NB4 (cell line): ENCODE measurements around the gene SYT12.

ENCODE experiments used
- DNase-seq: peaks from one replicate; pipeline ENCODE4 v3.0.0; 2010; ENCODE audit warnings: low read depth
- H3K4me3 ChIP-seq: one replicate; pipeline ENCODE4 v1.5.1; 2011; ENCODE audit warnings: mild to moderate bottlenecking, low read depth, low read length, moderate library complexity
- MYC ChIP-seq: IDR thresholded peaks from 2 replicates; pipeline ENCODE4 v1.6.1; 2011; ENCODE audit warnings: low read depth, low read length
- POLR2A ChIP-seq: IDR thresholded peaks from 2 replicates; pipeline ENCODE4 v1.6.1; 2011; ENCODE audit warnings: mild to moderate bottlenecking; ENCODE audit not compliant: insufficient read length; ENCODE audit errors: extremely low read depth
- TF ChIP-seq, protein P1 (sequence below): IDR thresholded peaks from 2 replicates; pipeline ENCODE4 v1.6.1; 2011; ENCODE audit warnings: low read depth, low read length
- TF ChIP-seq, protein P2 (sequence below): IDR thresholded peaks from one replicate; pipeline ENCODE4 v1.5.1; 2012; ENCODE audit warnings: low read depth, low read length

Gene SYT12, protein sequence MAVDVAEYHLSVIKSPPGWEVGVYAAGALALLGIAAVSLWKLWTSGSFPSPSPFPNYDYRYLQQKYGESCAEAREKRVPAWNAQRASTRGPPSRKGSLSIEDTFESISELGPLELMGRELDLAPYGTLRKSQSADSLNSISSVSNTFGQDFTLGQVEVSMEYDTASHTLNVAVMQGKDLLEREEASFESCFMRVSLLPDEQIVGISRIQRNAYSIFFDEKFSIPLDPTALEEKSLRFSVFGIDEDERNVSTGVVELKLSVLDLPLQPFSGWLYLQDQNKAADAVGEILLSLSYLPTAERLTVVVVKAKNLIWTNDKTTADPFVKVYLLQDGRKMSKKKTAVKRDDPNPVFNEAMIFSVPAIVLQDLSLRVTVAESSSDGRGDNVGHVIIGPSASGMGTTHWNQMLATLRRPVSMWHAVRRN

DNA sequence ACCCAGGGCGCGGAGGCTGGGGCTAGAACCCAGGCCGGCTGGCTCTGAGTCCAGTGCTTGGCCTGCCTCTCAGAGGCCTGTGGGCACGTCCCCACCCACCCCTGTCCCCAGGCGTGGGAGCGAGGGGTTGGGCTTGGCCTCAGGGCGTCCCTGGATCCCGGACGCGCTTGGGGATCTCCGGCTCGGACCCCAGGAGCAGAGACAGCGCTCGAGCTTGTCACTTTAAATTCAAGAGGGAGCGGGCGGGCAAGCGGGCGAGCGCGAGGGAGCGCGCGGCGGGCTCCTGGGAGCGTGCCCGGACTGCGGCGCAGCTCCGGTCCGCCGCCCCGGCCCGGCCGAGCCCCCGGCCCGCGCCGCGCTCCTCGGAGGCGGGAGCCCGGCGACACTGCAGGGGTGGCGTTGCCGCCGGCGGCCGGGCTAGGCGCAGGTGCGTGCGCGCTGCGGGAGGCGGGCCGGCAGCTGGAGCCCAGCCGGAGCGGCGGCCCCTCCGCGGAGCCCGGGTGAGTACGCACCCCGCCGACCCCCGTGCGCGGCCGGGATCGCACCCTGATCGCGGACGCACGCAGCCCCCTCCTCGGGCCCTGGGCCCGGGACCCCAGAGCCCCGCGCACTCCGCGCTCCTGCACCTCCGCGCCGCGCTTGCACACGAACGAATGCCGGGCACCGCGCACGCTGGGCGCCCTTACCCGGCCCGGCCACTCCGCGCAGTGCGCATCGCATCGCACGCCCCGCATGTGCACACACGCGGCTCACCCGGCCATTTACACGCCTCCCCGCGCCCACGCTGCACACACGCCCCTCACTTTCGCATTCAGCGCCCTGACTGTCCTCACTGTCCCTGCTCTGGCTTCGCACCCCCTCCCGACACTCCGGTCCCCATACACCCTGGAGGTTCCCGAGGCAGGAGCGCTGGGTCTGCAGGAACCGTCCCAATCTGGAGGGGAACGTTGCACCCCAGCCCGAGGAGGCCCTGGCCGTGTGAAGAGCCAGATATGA, at the start of gene SYT12:
Gene SYT12, plus strand, starts transcription at position 174 of the 996 bp plus-strand sequence. CDS start 7,011 bp downstream, outside the sequence.
- peak; percentile 11 for DNase-seq
- TF ChIP-seq MYC (no peak), POLR2A (no peak)
- TF ChIP-seq, protein P1, sequence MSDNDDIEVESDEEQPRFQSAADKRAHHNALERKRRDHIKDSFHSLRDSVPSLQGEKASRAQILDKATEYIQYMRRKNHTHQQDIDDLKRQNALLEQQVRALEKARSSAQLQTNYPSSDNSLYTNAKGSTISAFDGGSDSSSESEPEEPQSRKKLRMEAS: no peak
- TF ChIP-seq, protein P2, sequence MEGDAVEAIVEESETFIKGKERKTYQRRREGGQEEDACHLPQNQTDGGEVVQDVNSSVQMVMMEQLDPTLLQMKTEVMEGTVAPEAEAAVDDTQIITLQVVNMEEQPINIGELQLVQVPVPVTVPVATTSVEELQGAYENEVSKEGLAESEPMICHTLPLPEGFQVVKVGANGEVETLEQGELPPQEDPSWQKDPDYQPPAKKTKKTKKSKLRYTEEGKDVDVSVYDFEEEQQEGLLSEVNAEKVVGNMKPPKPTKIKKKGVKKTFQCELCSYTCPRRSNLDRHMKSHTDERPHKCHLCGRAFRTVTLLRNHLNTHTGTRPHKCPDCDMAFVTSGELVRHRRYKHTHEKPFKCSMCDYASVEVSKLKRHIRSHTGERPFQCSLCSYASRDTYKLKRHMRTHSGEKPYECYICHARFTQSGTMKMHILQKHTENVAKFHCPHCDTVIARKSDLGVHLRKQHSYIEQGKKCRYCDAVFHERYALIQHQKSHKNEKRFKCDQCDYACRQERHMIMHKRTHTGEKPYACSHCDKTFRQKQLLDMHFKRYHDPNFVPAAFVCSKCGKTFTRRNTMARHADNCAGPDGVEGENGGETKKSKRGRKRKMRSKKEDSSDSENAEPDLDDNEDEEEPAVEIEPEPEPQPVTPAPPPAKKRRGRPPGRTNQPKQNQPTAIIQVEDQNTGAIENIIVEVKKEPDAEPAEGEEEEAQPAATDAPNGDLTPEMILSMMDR: no peak
- H3K4me3 ChIP-seq: no peak within 1 kb of the TSS

DNA sequence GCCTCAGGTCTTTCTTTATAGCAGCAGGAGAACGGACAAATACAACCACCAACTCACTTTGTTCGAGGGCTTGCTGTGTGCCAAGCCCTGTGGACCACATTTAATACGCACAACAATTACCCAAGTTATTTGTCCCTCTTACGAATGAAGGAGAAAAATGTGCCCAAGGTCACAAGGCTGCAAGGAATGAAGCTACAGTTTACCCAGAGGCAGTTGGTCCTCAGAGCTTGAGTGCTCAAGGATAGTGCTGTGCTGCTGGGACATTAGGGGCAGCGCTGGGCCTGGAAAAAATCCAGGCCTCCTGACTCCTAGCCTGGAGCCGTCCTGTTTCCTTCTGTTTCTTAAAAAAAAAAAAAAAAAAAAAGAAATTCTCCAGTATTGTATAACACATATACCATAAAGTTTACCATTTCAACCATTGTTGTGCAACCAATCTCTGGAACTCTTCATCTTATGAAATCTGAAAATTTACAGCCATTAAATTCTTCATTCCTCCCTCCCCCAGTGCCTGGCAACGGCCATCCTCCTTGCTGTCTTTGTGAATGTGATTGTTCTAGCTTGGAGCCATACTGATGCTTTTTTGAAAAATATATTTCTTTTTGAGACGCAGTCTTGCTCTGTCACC, 48.9 kb upstream of the SYT12 start:
- H3K4me3 ChIP-seq: no peak overlapping the region
- peak; percentile 29 for DNase-seq
- TF ChIP-seq POLR2A (no peak), MYC (no peak)
- TF ChIP-seq, protein P2: no peak
- TF ChIP-seq, protein P1: no peak

DNA sequence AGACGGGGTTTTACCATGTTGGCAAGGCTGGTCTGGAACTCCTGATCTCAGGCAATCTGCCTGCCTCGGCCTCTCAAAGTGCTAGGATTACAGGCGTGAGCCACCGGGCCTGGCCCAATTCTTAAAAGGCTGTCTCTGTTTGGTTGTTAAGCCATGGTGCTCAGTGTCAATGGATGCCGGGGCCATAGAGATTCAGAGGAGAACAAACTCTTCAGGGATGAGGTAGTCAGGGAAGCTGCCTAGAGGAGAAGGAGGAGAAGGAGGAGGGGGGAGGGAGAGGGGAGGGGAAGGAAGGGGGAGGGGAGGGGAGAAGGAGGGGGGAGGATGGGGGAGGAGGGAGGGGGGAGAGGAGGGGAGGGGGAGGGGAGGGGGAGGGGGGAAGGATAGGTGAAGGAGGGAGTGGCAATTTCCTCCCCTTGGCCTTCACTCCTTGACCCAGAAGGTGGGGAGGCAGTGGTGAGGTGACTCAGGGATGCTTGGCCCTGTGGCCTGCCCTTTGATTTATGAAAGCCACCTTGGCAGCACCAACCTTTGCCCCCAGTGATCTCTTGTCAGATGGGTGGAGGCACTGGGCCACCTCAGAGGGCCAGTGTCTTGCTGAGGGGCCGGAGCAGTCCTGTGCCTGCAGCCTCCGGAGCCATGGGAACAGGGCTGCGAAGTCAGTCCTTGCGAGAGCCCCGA, 48.1 kb upstream of the SYT12 start, which contains the start of gene C11orf86:
Gene C11orf86, plus strand, starts transcription at position 581 of the 681 bp plus-strand sequence. Its CDS starts 59 bp downstream, at position 640.
- DNase-seq: no peak
- H3K4me3 ChIP-seq: no peak within 1 kb of the TSS
- TF ChIP-seq, protein P1: no peak

DNA sequence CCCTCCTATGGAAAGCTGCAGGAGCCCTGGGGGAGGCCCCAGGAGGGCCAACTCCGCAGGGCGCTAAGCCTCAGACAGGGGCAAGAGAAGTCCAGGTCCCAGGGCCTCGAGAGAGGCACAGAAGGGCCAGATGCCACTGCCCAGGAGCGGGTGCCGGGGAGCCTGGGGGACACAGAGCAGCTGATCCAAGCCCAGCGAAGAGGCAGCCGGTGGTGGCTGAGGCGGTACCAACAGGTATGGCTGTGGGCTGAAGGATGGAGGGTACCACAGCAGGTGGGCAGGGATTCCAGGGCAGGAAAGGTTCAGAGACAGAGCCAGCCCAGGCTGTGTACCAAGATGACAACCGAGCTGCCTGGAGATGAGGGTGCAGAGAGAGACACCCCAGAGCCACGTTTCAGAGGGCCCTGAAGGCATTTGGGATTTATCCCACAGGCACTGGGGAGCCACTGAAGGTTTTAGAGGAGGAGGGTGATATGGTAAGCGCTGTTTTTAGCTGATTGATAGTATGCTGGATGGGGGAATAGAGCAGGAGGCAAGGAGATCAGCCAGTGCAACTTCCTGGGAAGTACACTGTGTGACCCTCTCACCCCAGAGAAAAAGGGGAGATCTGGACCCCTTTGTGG, 47.4 kb upstream of the SYT12 start:
- no peak for DNase-seq
- H3K4me3 ChIP-seq: no peak overlapping the region
- TF ChIP-seq, protein P2: no peak
- TF ChIP-seq MYC: no peak
- TF ChIP-seq POLR2A: no peak
- TF ChIP-seq, protein P1: no peak

DNA sequence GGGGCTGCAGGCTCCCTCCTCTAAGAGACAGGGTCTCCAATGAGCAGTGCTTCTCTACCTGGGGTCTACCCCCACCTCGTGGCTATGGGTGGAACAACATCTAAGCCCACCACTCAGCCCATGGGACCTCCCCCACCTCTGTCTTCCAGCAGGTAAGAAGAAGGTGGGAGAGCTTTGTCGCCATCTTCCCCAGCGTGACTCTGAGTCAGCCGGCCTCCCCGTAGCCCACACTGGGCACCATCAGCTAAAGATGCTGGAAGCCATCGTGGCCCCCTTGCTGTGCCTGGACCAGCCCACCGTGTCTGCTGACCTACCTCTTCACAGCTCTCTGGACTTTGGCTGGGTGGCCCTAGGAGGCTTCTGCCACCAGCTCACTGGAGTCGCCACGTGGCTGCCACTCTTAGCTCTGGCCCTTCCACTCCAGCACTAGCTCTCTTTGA, 46.9 kb upstream of the SYT12 start:
- TF ChIP-seq, protein P2: peak; percentile 78
- TF ChIP-seq, protein P1: no peak
- DNase-seq: peak; percentile 48
- no peak overlapping the region for H3K4me3 ChIP-seq
